Parathyroid adenoma (tissue), 2 donors: Measurements from ENCODE around the gene ANKRD6.

Experiments
- H2AFZ ChIP-seq: fragments of 300-600 bp; sonication (generic); one replicate; pipeline ENCODE4 v1.7.0; 2017; ENCODE audit warnings: antibody characterized with exemption, mild to moderate bottlenecking
- H3K27ac ChIP-seq: fragments of 300-600 bp; sonication (generic); one replicate; pipeline ENCODE4 v1.7.0; 2017
- H3K27me3 ChIP-seq: fragments of 300-600 bp; sonication (generic); one replicate; pipeline ENCODE4 v1.7.0; 2017; ENCODE audit warnings: low read length; ENCODE audit not compliant: control insufficient read depth, insufficient read depth
- H3K36me3 ChIP-seq: fragments of 300-600 bp; sonication (generic); one replicate; pipeline ENCODE4 v1.7.0; 2017; ENCODE audit warnings: low read length; ENCODE audit not compliant: control insufficient read depth, insufficient read depth
- H3K4me1 ChIP-seq: fragments of 300-600 bp; sonication (generic); one replicate; pipeline ENCODE4 v1.7.0; 2017; ENCODE audit warnings: control low read depth
- H3K4me2 ChIP-seq: fragments of 300-600 bp; sonication (generic); one replicate; pipeline ENCODE4 v1.7.0; 2017; ENCODE audit warnings: low read length
- H3K4me3 ChIP-seq: fragments of 300-600 bp; sonication (generic); one replicate; pipeline ENCODE4 v1.7.0; 2017; ENCODE audit warnings: low read depth, low read length
- H3K79me2 ChIP-seq: fragments of 300-600 bp; sonication (generic); one replicate; pipeline ENCODE4 v1.7.0; 2017; ENCODE audit warnings: control low read depth
- H3K9ac ChIP-seq: fragments of 300-600 bp; sonication (generic); one replicate; pipeline ENCODE4 v1.7.0; 2017; ENCODE audit warnings: mild to moderate bottlenecking
- H3K9me3 ChIP-seq: fragments of 300-600 bp; sonication (generic); one replicate; pipeline ENCODE4 v1.7.0; 2017; ENCODE audit warnings: low read length; ENCODE audit not compliant: control insufficient read depth
- CTCF ChIP-seq: fragments of 300-600 bp; sonication (generic); IDR thresholded peaks from one replicate; pipeline ENCODE4 v1.7.0; 2017; ENCODE audit warnings: antibody characterized with exemption, mild to moderate bottlenecking
- donor health status: primary hyperparathyroidism.

ANKRD6 gene

GRCh38 chr6:89680150-89680549 is 247.2 kb downstream of the ANKRD6 start:
- H3K27ac ChIP-seq, result no peak overlapping the region
- no peak overlapping the region for H3K4me2 ChIP-seq
- no peaks in the 10 kb centered on the region for H3K36me3 ChIP-seq

GRCh38 chr6:89680551-89680950 is 247.6 kb downstream of the ANKRD6 start:
- Histone ChIP-seq H2AFZ (no peak overlapping the region), H3K36me3 (no peaks in the 10 kb centered on the region), H3K9me3 (no peaks in the 10 kb centered on the region), H3K27ac (no peak overlapping the region), H3K9ac (no peak overlapping the region), H3K4me1 (no peaks in the 10 kb centered on the region), H3K27me3 (no peaks in the 10 kb centered on the region), H3K4me2 (no peak overlapping the region), H3K79me2 (no peaks in the 10 kb centered on the region), H3K4me3 (no peak overlapping the region)
- no peak for TF ChIP-seq CTCF

More at GRCh38 chr6:89680150-89680549, 247.2 kb downstream of the ANKRD6 start:
- no peaks in the 10 kb centered on the region for H3K9me3 ChIP-seq
- no peaks in the 10 kb centered on the region for H3K27me3 ChIP-seq
- TF ChIP-seq CTCF, result no peak
- no peaks in the 10 kb centered on the region for H3K79me2 ChIP-seq
- H2AFZ ChIP-seq, result no peak overlapping the region
- H3K9ac ChIP-seq, result no peak overlapping the region
- H3K4me1 ChIP-seq, result no peaks in the 10 kb centered on the region
- H3K4me3 ChIP-seq, result no peak overlapping the region

GRCh38 chr6:89681983-89682564 is 249.1 kb downstream of the ANKRD6 start:
- H3K9me3 ChIP-seq, result no peaks in the 10 kb centered on the region
- H3K36me3 ChIP-seq, result no peaks in the 10 kb centered on the region
- H3K4me2 ChIP-seq, result no peak overlapping the region
- H3K27ac ChIP-seq, result no peak overlapping the region
- no peak overlapping the region for H3K4me3 ChIP-seq
- no peaks in the 10 kb centered on the region for H3K79me2 ChIP-seq
- H3K4me1 ChIP-seq, result no peaks in the 10 kb centered on the region
- no peak for TF ChIP-seq CTCF
- H3K27me3 ChIP-seq, result no peaks in the 10 kb centered on the region
- no peak overlapping the region for H2AFZ ChIP-seq
- H3K9ac ChIP-seq, result no peak overlapping the region

GRCh38 chr6:89682991-89683390 is 250.0 kb downstream of the ANKRD6 start:
- Histone ChIP-seq H3K9ac (no peak overlapping the region), H3K4me1 (no peaks in the 10 kb centered on the region), H3K27me3 (no peaks in the 10 kb centered on the region), H3K27ac (no peak overlapping the region), H3K36me3 (no peaks in the 10 kb centered on the region), H3K4me3 (no peak overlapping the region), H3K79me2 (no peaks in the 10 kb centered on the region), H3K9me3 (no peaks in the 10 kb centered on the region), H3K4me2 (no peak overlapping the region), H2AFZ (no peak overlapping the region)
- TF ChIP-seq CTCF, result no peak
